Panc1 (cell line): ENCODE measurements around the gene MACC1. TPM values are rescaled to one million over a fixed set of nuclear protein-coding genes. Genes with fewer than 3 reads are reported as not detected.

Source experiments
- ATAC-seq: fragments of 200-7000 bp; cut with Tn5 transposase; 2 replicates; pipeline ENCODE4 v1.9.1; 2020; ENCODE audit warnings: mild to moderate bottlenecking, moderate library complexity
- Bru-seq: library from RNA; stranded (reverse); fragments of 400-500 nt; gene quantifications from one replicate; lab custom pipeline; 2021; lab: Mats Ljungman, UMichigan
- BruChase-seq, 2 experiments: library from RNA; stranded (reverse); fragments of 400-500 nt; gene quantifications; one replicate each; lab custom pipeline; 2021; lab: Mats Ljungman, UMichigan
- BruUV-seq: library from RNA; stranded (reverse); fragments of 400-500 nt; replicated peaks from 2 replicates; lab custom pipeline; 2021; lab: Mats Ljungman, UMichigan
- CTCF ChIA-PET: fragments of 300-600 bp; sonication (Branson Sonifier 250); formaldehyde crosslinking; loops from one replicate; lab custom pipeline; 2022; ENCODE audit warnings: antibody characterized with exemption; lab: Charles Lee
- POLR2A ChIA-PET: fragments of 300-600 bp; sonication (Branson Sonifier 250); formaldehyde crosslinking; loops from one replicate; lab custom pipeline; 2022; ENCODE audit warnings: antibody characterized with exemption; lab: Charles Lee
- DNase-seq: peaks from one replicate; pipeline ENCODE4 v3.0.0-alpha.2; 2010; ENCODE audit warnings: low read depth, low spot score
- H3K27ac ChIP-seq: 2 replicates; pipeline ENCODE4 v1.5.1; 2011; ENCODE audit warnings: mild to moderate bottlenecking, low read length, inconsistent platforms
- H3K27me3 ChIP-seq: fragments of 200-500 bp; sonication (Bioruptor generic); 2 replicates; pipeline ENCODE4 v1.6.0; 2014; ENCODE audit warnings: low read length, inconsistent platforms; ENCODE audit not compliant: control insufficient read depth, insufficient read depth
- H3K36me3 ChIP-seq: fragments of 200-500 bp; sonication (Bioruptor generic); 2 replicates; pipeline ENCODE4 v1.5.1; 2014; ENCODE audit warnings: inconsistent platforms, mild to moderate bottlenecking, low read length, moderate library complexity; ENCODE audit not compliant: control insufficient read depth, insufficient read depth
- H3K4me1 ChIP-seq: 2 replicates; pipeline ENCODE4 v1.5.1; 2011; ENCODE audit warnings: inconsistent platforms, mild to moderate bottlenecking, low read length, moderate library complexity; ENCODE audit not compliant: control insufficient read depth, insufficient read depth
- H3K4me3 ChIP-seq, 2 experiments: 2 replicates each; pipeline ENCODE4 v1.5.1; 2011 to 2012; ENCODE audit warnings: low read depth in 2 of 2, low read length in 2 of 2, mild to moderate bottlenecking in 2 of 2, inconsistent platforms in 1 of 2, moderate library complexity in 1 of 2
- H3K9me3 ChIP-seq: fragments of 200-500 bp; sonication (Bioruptor generic); 2 replicates; pipeline ENCODE4 v1.5.1; 2014; ENCODE audit warnings: low read depth, mild to moderate bottlenecking, inconsistent platforms, low read length, moderate library complexity; ENCODE audit not compliant: control insufficient read depth, insufficient read depth
- CTCF ChIP-seq: fragments of 450-650 bp; IDR thresholded peaks from 2 replicates; pipeline ENCODE4 v1.5.1; 2017; ENCODE audit warnings: mild to moderate bottlenecking
- POLR2AphosphoS5 ChIP-seq: IDR thresholded peaks from 2 replicates; pipeline ENCODE4 v1.6.1; 2012; ENCODE audit warnings: mild to moderate bottlenecking, low read depth, low read length, moderate library complexity
- SIN3A ChIP-seq: IDR thresholded peaks from 2 replicates; pipeline ENCODE4 v1.6.1; 2012; ENCODE audit warnings: low read depth, mild to moderate bottlenecking, low read length, moderate library complexity, borderline replicate concordance; ENCODE audit not compliant: insufficient read depth
- TCF7L2 ChIP-seq: IDR thresholded peaks from 2 replicates; pipeline ENCODE4 v1.6.1; 2011; ENCODE audit warnings: mild to moderate bottlenecking, low read depth, low read length, inconsistent platforms
- in situ Hi-C: cut with HindIII; loops from 2 replicates; pipeline ENCODE4 v1.10.0; 2016; ENCODE audit warnings: low sequenced_read_pairs, low pct_unique_long_range_greater_than_20kb
- intact Hi-C: fragments of 100-400 bp; cut with micrococcal nuclease; formaldehyde crosslinking; loops from one replicate; pipeline ENCODE4 v1.10.0; 2022; ENCODE audit not compliant: unreplicated experiment
- long read RNA-seq: library from polyadenylated mRNA; unstranded; transcript quantifications from one replicate; pipeline ENCODE4 v2.0.0, GENCODE V29; 2021; ENCODE audit not compliant: unreplicated experiment
- polyA plus RNA-seq: library from polyadenylated mRNA; unstranded; fragments of >200 nt; gene quantifications from one replicate; pipeline ENCODE4 v1.2.1, GENCODE V29; 2012; ENCODE audit warnings: missing spikeins; ENCODE audit not compliant: insufficient read length
- total RNA-seq: library from RNA; stranded (reverse); gene quantifications from one replicate; pipeline ENCODE4 v1.2.1, GENCODE V29; 2021; ENCODE audit not compliant: unreplicated experiment
- TF ChIP-seq, protein P1 (sequence below), 2 experiments: IDR thresholded peaks; 2 replicates each; pipeline ENCODE4 v1.6.1; 2011 to 2012; ENCODE audit warnings: low read depth in 2 of 2, control low read depth in 1 of 2, low read length in 1 of 2, mild to moderate bottlenecking in 1 of 2, moderate library complexity in 1 of 2; ENCODE audit not compliant: insufficient read depth in 1 of 2

Gene MACC1, protein sequence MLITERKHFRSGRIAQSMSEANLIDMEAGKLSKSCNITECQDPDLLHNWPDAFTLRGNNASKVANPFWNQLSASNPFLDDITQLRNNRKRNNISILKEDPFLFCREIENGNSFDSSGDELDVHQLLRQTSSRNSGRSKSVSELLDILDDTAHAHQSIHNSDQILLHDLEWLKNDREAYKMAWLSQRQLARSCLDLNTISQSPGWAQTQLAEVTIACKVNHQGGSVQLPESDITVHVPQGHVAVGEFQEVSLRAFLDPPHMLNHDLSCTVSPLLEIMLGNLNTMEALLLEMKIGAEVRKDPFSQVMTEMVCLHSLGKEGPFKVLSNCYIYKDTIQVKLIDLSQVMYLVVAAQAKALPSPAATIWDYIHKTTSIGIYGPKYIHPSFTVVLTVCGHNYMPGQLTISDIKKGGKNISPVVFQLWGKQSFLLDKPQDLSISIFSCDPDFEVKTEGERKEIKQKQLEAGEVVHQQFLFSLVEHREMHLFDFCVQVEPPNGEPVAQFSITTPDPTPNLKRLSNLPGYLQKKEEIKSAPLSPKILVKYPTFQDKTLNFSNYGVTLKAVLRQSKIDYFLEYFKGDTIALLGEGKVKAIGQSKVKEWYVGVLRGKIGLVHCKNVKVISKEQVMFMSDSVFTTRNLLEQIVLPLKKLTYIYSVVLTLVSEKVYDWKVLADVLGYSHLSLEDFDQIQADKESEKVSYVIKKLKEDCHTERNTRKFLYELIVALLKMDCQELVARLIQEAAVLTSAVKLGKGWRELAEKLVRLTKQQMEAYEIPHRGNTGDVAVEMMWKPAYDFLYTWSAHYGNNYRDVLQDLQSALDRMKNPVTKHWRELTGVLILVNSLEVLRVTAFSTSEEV
- total RNA-seq (0.08 TPM), Bru-seq, nascent RNA (percentile 15 among the genes with signal in this experiment), BruChase-seq, experiment 1, labeled RNA remaining after a 2-hour chase (percentile 20 among the genes with signal in this experiment), BruChase-seq, experiment 2, labeled RNA remaining after a 6-hour chase (percentile 26 among the genes with signal in this experiment)
- polyA plus RNA-seq, result not detected
- long read RNA-seq, result 0 reads

DNA sequence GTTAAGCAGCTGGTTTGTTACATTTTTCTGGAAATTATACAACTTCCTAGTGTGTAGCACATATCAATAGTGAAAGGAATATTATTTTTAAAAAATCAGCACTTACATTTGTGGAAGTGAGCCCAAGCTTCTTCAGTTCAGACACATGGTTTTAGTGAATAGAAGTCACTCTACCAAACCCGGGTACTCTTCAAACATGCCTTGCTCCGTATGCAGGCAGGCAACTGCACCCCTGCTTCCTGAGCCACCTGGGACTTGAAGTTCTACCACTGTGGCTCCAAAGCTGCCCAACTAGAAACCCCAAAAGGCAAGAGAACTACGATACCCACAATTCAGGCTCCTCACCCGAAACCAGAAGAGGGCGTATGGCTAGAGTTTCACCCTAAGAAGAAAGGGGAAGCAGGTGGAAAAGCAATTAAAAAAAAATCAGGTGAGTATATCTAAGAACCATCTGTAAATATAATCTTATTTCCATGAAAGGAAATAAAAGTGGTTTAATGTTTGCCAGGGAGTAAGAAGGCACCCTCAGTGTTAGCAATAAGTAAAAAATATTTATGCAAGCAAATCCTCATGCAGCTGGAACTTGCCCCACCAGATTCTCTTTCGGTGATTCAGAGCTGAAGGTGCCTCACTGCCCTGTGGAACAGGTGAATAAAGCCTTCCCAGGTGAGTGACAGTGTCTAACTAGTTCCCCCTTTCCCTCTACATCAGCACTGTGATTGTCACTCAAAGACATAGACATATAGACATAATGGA lies at the start of gene MACC1:
Gene MACC1 (minus strand): TSS at position 192 of the 756 bp plus-strand sequence. CDS start 55,522 bp downstream, outside the sequence.
- DNase-seq (no peak), ATAC-seq (no peak)
- H3K27ac ChIP-seq, result no peak within 1 kb of the TSS
- no peak for TF ChIP-seq TCF7L2
- TF ChIP-seq CTCF, result peak; percentile 26
- H3K36me3 ChIP-seq, result peaks cover 2% of the 10 kb centered on the region; the same call in 1 of the 2 replicates
- in situ Hi-C loops, result no loop called here
- H3K9me3 ChIP-seq, result no peaks in the 10 kb centered on the region
- BruUV-seq, result no TSS peak
- ChIA-PET POLR2A (no interaction called here), CTCF (no interaction called here)
- intact Hi-C loops, result loop anchor here (10.0 kb wide), 1 partner anchor 63 kb away; no protein-coding TSS in a partner anchor
- H3K4me1 ChIP-seq, result no peaks in the 10 kb centered on the region
- H3K4me3 ChIP-seq, result no peak within 1 kb of the TSS
- no peaks in the 10 kb centered on the region for H3K27me3 ChIP-seq

GRCh38 chr7:20264623-20265022 lies 47.4 kb upstream of the MACC1 start:
- H3K27me3 ChIP-seq, result no peaks in the 10 kb centered on the region
- in situ Hi-C loops, result no loop called here
- TF ChIP-seq TCF7L2 (no peak), CTCF (no peak), POLR2AphosphoS5 (no peak), SIN3A (no peak)
- TF ChIP-seq, protein P1, sequence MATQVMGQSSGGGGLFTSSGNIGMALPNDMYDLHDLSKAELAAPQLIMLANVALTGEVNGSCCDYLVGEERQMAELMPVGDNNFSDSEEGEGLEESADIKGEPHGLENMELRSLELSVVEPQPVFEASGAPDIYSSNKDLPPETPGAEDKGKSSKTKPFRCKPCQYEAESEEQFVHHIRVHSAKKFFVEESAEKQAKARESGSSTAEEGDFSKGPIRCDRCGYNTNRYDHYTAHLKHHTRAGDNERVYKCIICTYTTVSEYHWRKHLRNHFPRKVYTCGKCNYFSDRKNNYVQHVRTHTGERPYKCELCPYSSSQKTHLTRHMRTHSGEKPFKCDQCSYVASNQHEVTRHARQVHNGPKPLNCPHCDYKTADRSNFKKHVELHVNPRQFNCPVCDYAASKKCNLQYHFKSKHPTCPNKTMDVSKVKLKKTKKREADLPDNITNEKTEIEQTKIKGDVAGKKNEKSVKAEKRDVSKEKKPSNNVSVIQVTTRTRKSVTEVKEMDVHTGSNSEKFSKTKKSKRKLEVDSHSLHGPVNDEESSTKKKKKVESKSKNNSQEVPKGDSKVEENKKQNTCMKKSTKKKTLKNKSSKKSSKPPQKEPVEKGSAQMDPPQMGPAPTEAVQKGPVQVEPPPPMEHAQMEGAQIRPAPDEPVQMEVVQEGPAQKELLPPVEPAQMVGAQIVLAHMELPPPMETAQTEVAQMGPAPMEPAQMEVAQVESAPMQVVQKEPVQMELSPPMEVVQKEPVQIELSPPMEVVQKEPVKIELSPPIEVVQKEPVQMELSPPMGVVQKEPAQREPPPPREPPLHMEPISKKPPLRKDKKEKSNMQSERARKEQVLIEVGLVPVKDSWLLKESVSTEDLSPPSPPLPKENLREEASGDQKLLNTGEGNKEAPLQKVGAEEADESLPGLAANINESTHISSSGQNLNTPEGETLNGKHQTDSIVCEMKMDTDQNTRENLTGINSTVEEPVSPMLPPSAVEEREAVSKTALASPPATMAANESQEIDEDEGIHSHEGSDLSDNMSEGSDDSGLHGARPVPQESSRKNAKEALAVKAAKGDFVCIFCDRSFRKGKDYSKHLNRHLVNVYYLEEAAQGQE (IDR thresholded peaks at IDR 0.05; ENCODE audit: insufficient read depth in 1 of 2, low read depth in 2 of 2, low read length in 1 of 2), result no peak
- DNase-seq (no peak), ATAC-seq (no peak)
- no peak overlapping the region for H3K27ac ChIP-seq
- ChIA-PET CTCF (no interaction called here), POLR2A (no interaction called here)
- BruUV-seq, result no TSS peak
- no peak overlapping the region for H3K4me3 ChIP-seq
- intact Hi-C loops, result no loop called here
- no peaks in the 10 kb centered on the region for H3K9me3 ChIP-seq
- no peaks in the 10 kb centered on the region for H3K36me3 ChIP-seq
- H3K4me1 ChIP-seq, result no peaks in the 10 kb centered on the region
